ENCODE results near the gene THADA.

The THADA gene

GRCh38 chr2:43367012-43367782, 228.6 kb downstream of the THADA start:
- Histone ChIP-seq H3K27me3 (ENCODE audit: control insufficient read depth, low read length) (no peaks in the 10 kb centered on the region), H3K36me3 (ENCODE audit: control insufficient read depth, low read length) (no peaks in the 10 kb centered on the region), H3K4me1 (ENCODE audit: control insufficient read depth, low read length) (no peaks in the 10 kb centered on the region), H3K27ac (ENCODE audit: low read depth, low read length) (no peak overlapping the region), H3F3A (ENCODE audit: control insufficient read depth, insufficient read depth) (no peaks in the 10 kb centered on the region), H3K79me2 (ENCODE audit: control insufficient read depth, low read length) (no peaks in the 10 kb centered on the region), H3K4me2 (ENCODE audit: low read length) (no peak overlapping the region), H3K4me3 (ENCODE audit: low read length) (no peak overlapping the region), H3K9me2 (replicated peaks; ENCODE audit: control insufficient read depth, low read length) (no peaks in the 10 kb centered on the region), H4K20me1 (ENCODE audit: control insufficient read depth, insufficient read depth, low read depth, low read length) (no peaks in the 10 kb centered on the region), H3K9me3 (ENCODE audit: control insufficient read depth, insufficient read depth, low read length) (no peaks in the 10 kb centered on the region)
- TF ChIP-seq, protein P1, sequence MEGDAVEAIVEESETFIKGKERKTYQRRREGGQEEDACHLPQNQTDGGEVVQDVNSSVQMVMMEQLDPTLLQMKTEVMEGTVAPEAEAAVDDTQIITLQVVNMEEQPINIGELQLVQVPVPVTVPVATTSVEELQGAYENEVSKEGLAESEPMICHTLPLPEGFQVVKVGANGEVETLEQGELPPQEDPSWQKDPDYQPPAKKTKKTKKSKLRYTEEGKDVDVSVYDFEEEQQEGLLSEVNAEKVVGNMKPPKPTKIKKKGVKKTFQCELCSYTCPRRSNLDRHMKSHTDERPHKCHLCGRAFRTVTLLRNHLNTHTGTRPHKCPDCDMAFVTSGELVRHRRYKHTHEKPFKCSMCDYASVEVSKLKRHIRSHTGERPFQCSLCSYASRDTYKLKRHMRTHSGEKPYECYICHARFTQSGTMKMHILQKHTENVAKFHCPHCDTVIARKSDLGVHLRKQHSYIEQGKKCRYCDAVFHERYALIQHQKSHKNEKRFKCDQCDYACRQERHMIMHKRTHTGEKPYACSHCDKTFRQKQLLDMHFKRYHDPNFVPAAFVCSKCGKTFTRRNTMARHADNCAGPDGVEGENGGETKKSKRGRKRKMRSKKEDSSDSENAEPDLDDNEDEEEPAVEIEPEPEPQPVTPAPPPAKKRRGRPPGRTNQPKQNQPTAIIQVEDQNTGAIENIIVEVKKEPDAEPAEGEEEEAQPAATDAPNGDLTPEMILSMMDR (IDR thresholded peaks at IDR 0.05; ENCODE audit: low read depth, low read length, poor library complexity, severe bottlenecking) = no peak
- no peak for TF ChIP-seq EZH2phosphoT487 (IDR thresholded peaks at IDR 0.05; ENCODE audit: borderline replicate concordance, low read length)

DNA sequence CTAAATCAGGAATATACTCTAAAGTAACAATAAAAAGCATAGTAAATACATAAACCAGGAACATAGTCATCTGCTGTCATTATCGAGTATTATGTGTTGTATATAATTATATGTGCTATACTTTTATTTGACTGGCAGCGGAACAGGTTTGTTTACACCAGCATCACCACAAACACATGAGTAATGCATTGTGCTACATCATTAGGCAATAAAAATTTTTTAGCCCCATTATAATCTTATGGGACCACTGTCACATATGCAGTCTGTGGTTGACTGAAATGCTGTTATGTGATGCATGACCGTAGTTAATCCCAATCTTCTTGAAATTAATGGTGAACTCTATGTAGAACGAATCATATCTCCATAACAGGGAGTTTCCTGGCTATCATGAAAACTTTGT, 232.7 kb downstream of the THADA start:
- H3K4me1 ChIP-seq (ENCODE audit: control insufficient read depth, low read length) = no peaks in the 10 kb centered on the region
- H3K4me2 ChIP-seq (ENCODE audit: low read length) = no peak overlapping the region
- no peaks in the 10 kb centered on the region for H3K9me2 ChIP-seq (replicated peaks; ENCODE audit: control insufficient read depth, low read length)
- no peaks in the 10 kb centered on the region for H3F3A ChIP-seq (ENCODE audit: control insufficient read depth, insufficient read depth)
- TF ChIP-seq, protein P1 (IDR thresholded peaks at IDR 0.05; ENCODE audit: low read depth, low read length, poor library complexity, severe bottlenecking) = no peak
- TF ChIP-seq EZH2phosphoT487 (IDR thresholded peaks at IDR 0.05; ENCODE audit: borderline replicate concordance, low read length) = no peak
- H3K79me2 ChIP-seq (ENCODE audit: control insufficient read depth, low read length) = no peaks in the 10 kb centered on the region
- H4K20me1 ChIP-seq (ENCODE audit: control insufficient read depth, insufficient read depth, low read depth, low read length) = no peaks in the 10 kb centered on the region
- no peaks in the 10 kb centered on the region for H3K27me3 ChIP-seq (ENCODE audit: control insufficient read depth, low read length)
- H3K9me3 ChIP-seq (ENCODE audit: control insufficient read depth, insufficient read depth, low read length) = no peaks in the 10 kb centered on the region
- no peaks in the 10 kb centered on the region for H3K36me3 ChIP-seq (ENCODE audit: control insufficient read depth, low read length)
- H3K27ac ChIP-seq (ENCODE audit: low read depth, low read length) = no peak overlapping the region
- H3K4me3 ChIP-seq (ENCODE audit: low read length) = no peak overlapping the region

- Histone ChIP-seq H3K27me3 (ENCODE audit: control insufficient read depth, low read length) (no peaks in the 10 kb centered on the region), H3K4me3 (ENCODE audit: low read length) (no peak overlapping the region), H3F3A (ENCODE audit: control insufficient read depth, insufficient read depth) (no peaks in the 10 kb centered on the region), H3K9me2 (replicated peaks; ENCODE audit: control insufficient read depth, low read length) (no peaks in the 10 kb centered on the region), H4K20me1 (ENCODE audit: control insufficient read depth, insufficient read depth, low read depth, low read length) (no peaks in the 10 kb centered on the region), H3K36me3 (ENCODE audit: control insufficient read depth, low read length) (no peaks in the 10 kb centered on the region), H3K4me2 (ENCODE audit: low read length) (no peak overlapping the region), H3K4me1 (ENCODE audit: control insufficient read depth, low read length) (no peaks in the 10 kb centered on the region), H3K9me3 (ENCODE audit: control insufficient read depth, insufficient read depth, low read length) (no peaks in the 10 kb centered on the region), H3K27ac (ENCODE audit: low read depth, low read length) (no peak overlapping the region), H3K79me2 (ENCODE audit: control insufficient read depth, low read length) (no peaks in the 10 kb centered on the region)
- no peak for TF ChIP-seq EZH2phosphoT487 (IDR thresholded peaks at IDR 0.05; ENCODE audit: borderline replicate concordance, low read length)
- TF ChIP-seq, protein P1 (IDR thresholded peaks at IDR 0.05; ENCODE audit: low read depth, low read length, poor library complexity, severe bottlenecking) = no peak
Measured at GRCh38 chr2:43361286-43361685, 234.6 kb downstream of the THADA start.

Data from DOHH2 (cell line).